GM04503 (cell line): ENCODE measurements around the gene ZNF326.

Experiments used
- DNase-seq: peaks from one replicate; pipeline ENCODE4 v3.0.0-alpha.2; 2012; ENCODE audit warnings: low read depth

ZNF326 gene

GRCh38 chr1:90074566-90074965 is 79.7 kb downstream of the ZNF326 start:
- no peak for DNase-seq

- no peak for DNase-seq
Observed at GRCh38 chr1:90074970-90075391, 80.1 kb downstream of the ZNF326 start.

GRCh38 chr1:90083995-90084394 is 89.1 kb downstream of the ZNF326 start:
- no peak for DNase-seq
